ENCODE data around the gene CD40. TPM values are rescaled to one million over a fixed set of nuclear protein-coding genes. Genes with fewer than 3 reads are reported as not detected.
"Not testable (repeated sequence)": the region's sequence is repeated elsewhere in the genome, so short reads cannot be mapped to it uniquely, and the experiment has no call there.

The CD40 gene
- total RNA-seq, 1 donor = 0.45 TPM

DNA sequence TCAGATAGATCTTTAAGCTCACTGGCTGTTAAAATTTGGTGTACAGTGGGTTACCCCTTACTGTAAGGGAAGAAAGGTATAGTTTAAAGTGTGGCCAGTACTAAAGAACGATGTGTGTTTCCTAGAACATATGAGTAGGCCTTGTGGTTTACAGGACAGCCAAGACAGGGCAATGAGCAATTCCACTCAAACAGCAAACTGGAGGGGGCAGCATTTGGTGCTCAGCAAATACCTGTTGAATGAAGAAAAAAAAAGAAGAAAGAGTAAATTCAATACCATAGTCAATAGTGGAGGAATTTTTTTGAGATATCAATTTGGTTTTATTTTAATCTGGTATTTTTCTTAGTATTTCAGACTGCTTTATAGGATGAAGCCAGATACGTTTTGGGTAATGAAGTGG, 24.6 kb upstream of the CD40 start:
- DNase-seq (ENCODE audit: low read depth) = no peak
- TF ChIP-seq, protein P1, sequence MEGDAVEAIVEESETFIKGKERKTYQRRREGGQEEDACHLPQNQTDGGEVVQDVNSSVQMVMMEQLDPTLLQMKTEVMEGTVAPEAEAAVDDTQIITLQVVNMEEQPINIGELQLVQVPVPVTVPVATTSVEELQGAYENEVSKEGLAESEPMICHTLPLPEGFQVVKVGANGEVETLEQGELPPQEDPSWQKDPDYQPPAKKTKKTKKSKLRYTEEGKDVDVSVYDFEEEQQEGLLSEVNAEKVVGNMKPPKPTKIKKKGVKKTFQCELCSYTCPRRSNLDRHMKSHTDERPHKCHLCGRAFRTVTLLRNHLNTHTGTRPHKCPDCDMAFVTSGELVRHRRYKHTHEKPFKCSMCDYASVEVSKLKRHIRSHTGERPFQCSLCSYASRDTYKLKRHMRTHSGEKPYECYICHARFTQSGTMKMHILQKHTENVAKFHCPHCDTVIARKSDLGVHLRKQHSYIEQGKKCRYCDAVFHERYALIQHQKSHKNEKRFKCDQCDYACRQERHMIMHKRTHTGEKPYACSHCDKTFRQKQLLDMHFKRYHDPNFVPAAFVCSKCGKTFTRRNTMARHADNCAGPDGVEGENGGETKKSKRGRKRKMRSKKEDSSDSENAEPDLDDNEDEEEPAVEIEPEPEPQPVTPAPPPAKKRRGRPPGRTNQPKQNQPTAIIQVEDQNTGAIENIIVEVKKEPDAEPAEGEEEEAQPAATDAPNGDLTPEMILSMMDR (IDR thresholded peaks at IDR 0.05; ENCODE audit: insufficient read depth, low read length) = no peak

DNA sequence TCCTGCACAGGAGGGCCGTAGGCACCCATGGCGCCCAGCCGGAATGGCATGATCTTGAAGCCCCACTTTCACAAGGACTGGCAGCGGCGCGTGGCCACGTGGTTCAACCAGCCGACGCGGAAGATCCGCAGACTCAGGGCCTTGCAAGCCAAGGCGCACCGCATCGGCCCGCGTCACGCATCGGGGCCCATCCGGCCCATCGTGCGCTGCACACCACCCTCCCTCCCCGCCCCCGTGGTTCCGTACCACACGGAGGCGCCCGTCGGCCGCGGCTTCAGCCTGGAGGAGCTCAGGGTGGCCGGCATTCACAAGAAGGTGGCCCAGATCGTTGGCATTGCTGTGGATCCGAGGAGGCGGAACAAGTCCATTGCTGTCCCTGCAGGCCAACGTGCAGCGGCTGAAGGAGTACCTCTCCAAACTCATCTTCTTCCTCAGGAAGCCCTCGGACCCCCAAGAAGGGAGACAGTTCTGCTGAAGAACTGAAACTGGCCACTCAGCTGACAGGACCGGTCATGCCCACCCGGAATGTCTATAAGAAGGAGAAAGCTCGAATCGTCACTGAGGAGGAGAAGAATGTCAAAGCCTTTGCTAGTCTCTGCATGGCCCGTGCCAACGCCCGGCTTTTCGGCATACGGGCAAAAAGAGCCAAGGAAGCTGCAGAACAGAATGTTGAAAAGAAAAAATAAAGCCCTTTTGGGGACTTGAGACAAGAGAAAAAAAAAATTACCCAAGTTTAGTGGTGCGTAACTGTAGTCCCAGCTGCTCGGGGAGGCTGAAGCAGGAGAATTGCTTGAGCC, 18.4 kb upstream of the CD40 start:
- no peak overlapping the region for H3K4me3 ChIP-seq (ENCODE audit: low read depth, low read length)
- TF ChIP-seq, protein P1 (IDR thresholded peaks at IDR 0.05; ENCODE audit: insufficient read depth, low read length) = no peak
- no peak for DNase-seq (ENCODE audit: low read depth)

More for the DNA sequence above, 24.6 kb upstream of the CD40 start:
- no peak overlapping the region for H3K4me3 ChIP-seq (ENCODE audit: low read depth, low read length)

DNA sequence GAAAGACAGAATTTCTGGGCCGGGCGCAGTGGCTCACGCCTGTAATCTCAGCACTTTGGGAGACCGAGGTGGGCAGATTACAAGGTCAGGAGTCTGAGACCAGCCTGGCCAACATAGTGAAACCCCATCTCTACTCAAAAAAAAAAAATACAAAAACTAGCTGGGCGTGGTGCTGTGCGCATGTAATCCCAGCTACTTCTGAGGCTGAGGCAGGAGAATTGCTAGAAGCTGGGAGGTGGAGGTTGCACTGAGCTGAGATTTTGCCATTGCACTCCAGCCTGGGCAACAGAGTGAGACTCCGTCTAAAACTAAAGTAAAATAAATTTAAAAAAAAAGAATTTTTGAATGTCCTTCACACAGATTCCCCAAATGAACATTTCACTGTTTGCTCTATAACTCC, 17.7 kb upstream of the CD40 start:
- H3K4me3 ChIP-seq (ENCODE audit: low read depth, low read length); DNase-seq (ENCODE audit: low read depth): not testable (repeated sequence)

DNA sequence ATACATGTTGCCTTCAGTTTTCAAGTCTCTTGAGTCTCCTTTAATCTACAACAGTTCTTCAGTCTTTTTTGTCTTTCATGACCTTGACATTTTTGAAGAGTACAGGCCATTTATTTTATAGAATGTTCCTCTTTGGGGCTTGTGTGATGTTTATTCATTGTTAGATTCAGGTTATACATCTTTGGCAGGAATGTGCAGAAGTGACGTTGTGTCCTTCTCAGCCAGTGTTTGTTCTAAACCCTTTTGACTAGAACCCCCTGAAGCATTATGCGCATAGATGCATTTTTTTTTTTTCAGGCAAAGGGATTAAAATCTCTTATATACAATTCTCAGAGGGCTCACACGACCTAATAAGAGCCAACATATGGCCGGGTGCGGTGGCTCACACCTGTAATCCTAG, 17.1 kb upstream of the CD40 start:
- H3K4me3 ChIP-seq (ENCODE audit: low read depth, low read length) = no peak overlapping the region
- DNase-seq (ENCODE audit: low read depth) = no peak
- TF ChIP-seq, protein P1 (IDR thresholded peaks at IDR 0.05; ENCODE audit: insufficient read depth, low read length) = no peak

DNA sequence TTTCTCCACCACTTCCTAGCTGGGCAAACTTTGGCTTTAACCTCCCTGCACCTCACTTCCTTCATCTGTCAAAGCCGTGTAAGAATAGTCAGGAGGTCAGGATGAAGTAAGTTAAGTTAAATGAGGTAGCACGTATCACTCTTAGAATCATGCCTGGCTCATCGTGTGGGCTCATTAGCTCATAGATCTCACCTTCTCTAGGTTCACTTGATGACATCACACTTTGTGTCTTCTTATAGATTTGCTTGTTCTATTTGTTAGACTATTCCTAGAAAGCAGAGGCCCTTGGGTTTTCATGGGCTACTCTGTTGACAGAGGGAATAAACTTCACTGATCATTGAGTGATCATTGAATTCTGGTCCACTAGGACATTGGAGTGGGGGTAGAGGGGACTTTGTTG, 16.2 kb upstream of the CD40 start:
- no peak for DNase-seq (ENCODE audit: low read depth)
- no peak overlapping the region for H3K4me3 ChIP-seq (ENCODE audit: low read depth, low read length)
- TF ChIP-seq, protein P1 (IDR thresholded peaks at IDR 0.05; ENCODE audit: insufficient read depth, low read length) = no peak

DNA sequence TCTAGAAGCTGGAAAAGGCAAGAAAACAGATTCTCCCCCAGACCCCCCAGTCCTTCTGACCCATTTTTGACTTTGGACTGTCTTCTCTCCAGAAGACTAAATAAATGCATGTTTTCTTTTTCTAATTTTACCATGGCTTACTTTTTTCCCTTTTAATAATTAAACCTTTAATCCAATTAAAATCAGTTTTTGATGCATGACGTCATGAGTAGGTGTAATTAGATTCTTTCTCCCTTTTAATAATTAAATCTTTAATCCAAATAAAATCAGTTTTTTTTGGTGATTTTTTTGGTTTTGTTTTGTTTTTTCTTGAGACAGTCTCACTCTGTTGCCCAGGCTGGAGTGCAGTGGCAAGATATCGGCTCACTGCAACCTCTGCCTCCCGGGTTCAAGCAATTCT, 15.2 kb upstream of the CD40 start:
- TF ChIP-seq, protein P1 (IDR thresholded peaks at IDR 0.05; ENCODE audit: insufficient read depth, low read length) = no peak
- H3K4me3 ChIP-seq (ENCODE audit: low read depth, low read length) = no peak overlapping the region
- no peak for DNase-seq (ENCODE audit: low read depth)

DNA sequence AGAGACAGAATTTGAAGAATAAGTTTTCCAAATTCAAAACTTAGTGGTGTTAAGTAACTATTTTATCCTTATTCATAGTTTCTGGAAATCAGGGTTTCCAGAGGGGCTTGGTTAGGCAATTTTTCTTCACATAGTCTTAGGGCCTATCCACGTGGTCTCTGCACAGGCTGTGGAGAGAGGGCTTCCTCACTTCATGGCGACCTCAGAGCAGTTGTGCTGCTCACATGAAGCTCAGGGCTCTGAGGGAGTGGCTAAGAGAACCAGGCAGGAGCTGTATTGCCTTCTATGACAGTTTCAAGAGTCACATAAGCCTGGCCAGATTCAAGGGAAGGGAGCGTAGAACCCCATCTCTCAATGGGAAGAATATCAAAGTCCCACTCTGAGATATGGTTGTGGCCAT, 13.9 kb upstream of the CD40 start:
- TF ChIP-seq, protein P1 (IDR thresholded peaks at IDR 0.05; ENCODE audit: insufficient read depth, low read length) = no peak
- H3K4me3 ChIP-seq (ENCODE audit: low read depth, low read length) = no peak overlapping the region
- no peak for DNase-seq (ENCODE audit: low read depth)
